ENCODE results near the gene PRKN. TPM values are rescaled to one million over a fixed set of nuclear protein-coding genes. Genes with fewer than 3 reads are reported as not detected.

PRKN gene
- total and polyA plus RNA-seq, 2 experiments from 2014 or later = 0.10 to 0.84 TPM

DNA sequence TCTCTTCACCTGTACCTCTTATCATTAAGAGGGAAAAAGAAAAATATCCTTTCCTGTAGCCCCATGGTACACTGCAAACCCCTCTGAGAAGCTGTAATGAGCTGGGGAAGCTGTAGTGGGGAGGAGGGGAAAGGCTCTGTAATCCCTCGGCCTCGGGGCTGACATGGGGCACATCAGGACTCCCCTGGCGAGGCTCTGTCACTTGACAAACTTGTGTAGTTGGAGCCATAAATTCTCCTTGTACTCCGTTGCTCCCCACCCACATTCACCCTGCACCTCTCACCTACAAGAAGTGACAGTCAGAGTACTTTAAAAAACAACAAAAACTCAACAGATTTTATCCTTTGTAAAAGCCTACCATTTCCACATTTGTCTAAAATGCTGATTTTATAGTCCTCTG, 978.0 kb downstream of the PRKN start:
- ATAC-seq = no peak; the same call in 2 of the 3 replicates
- no peaks in the 10 kb centered on the region for H3K9me3 Mint-ChIP-seq

More for the DNA sequence above, 978.0 kb downstream of the PRKN start:
- H3K4me1 Mint-ChIP-seq = no peaks in the 10 kb centered on the region; the same call in 2 of the 3 replicates
- H3K36me3 Mint-ChIP-seq (ENCODE audit: low read depth) = no peaks in the 10 kb centered on the region
- H3K27me3 Mint-ChIP-seq (ENCODE audit: insufficient read depth, low read depth, poor library complexity) = no peaks in the 10 kb centered on the region
- H3K4me3 ChIP-seq = no peak overlapping the region
- H3K4me2 ChIP-seq = no peak overlapping the region
- no peaks in the 10 kb centered on the region for H3K4me1 ChIP-seq (ENCODE audit: insufficient read depth)
- H3K36me3 ChIP-seq (ENCODE audit: insufficient read depth) = no peaks in the 10 kb centered on the region
- H3K4me3 Mint-ChIP-seq = no peak overlapping the region
- no peak overlapping the region for H3K27ac Mint-ChIP-seq
- no peak overlapping the region for H2AFZ ChIP-seq
- H3F3A ChIP-seq (replicated peaks; ENCODE audit: low read depth) = no peaks in the 10 kb centered on the region
- H3K9me2 ChIP-seq (ENCODE audit: insufficient read depth) = no peaks in the 10 kb centered on the region
- TF ChIP-seq STAT1 (IDR thresholded peaks at IDR 0.05; ENCODE audit: unreplicated experiment) (no peak), CREB1 (CRISPR knock-in tag; IDR thresholded peaks at IDR 0.05; ENCODE audit: low read depth) (no peak), EZH2phosphoT487 (IDR thresholded peaks at IDR 0.05; ENCODE audit: unreplicated experiment) (no peak), JUNB (IDR thresholded peaks at IDR 0.05; ENCODE audit: unreplicated experiment) (no peak), ZNF114 (CRISPR knock-in tag; IDR thresholded peaks at IDR 0.05) (no peak), EZH2 (IDR thresholded peaks at IDR 0.05; ENCODE audit: low read depth, unreplicated experiment) (no peak)
- TF ChIP-seq, protein P1, sequence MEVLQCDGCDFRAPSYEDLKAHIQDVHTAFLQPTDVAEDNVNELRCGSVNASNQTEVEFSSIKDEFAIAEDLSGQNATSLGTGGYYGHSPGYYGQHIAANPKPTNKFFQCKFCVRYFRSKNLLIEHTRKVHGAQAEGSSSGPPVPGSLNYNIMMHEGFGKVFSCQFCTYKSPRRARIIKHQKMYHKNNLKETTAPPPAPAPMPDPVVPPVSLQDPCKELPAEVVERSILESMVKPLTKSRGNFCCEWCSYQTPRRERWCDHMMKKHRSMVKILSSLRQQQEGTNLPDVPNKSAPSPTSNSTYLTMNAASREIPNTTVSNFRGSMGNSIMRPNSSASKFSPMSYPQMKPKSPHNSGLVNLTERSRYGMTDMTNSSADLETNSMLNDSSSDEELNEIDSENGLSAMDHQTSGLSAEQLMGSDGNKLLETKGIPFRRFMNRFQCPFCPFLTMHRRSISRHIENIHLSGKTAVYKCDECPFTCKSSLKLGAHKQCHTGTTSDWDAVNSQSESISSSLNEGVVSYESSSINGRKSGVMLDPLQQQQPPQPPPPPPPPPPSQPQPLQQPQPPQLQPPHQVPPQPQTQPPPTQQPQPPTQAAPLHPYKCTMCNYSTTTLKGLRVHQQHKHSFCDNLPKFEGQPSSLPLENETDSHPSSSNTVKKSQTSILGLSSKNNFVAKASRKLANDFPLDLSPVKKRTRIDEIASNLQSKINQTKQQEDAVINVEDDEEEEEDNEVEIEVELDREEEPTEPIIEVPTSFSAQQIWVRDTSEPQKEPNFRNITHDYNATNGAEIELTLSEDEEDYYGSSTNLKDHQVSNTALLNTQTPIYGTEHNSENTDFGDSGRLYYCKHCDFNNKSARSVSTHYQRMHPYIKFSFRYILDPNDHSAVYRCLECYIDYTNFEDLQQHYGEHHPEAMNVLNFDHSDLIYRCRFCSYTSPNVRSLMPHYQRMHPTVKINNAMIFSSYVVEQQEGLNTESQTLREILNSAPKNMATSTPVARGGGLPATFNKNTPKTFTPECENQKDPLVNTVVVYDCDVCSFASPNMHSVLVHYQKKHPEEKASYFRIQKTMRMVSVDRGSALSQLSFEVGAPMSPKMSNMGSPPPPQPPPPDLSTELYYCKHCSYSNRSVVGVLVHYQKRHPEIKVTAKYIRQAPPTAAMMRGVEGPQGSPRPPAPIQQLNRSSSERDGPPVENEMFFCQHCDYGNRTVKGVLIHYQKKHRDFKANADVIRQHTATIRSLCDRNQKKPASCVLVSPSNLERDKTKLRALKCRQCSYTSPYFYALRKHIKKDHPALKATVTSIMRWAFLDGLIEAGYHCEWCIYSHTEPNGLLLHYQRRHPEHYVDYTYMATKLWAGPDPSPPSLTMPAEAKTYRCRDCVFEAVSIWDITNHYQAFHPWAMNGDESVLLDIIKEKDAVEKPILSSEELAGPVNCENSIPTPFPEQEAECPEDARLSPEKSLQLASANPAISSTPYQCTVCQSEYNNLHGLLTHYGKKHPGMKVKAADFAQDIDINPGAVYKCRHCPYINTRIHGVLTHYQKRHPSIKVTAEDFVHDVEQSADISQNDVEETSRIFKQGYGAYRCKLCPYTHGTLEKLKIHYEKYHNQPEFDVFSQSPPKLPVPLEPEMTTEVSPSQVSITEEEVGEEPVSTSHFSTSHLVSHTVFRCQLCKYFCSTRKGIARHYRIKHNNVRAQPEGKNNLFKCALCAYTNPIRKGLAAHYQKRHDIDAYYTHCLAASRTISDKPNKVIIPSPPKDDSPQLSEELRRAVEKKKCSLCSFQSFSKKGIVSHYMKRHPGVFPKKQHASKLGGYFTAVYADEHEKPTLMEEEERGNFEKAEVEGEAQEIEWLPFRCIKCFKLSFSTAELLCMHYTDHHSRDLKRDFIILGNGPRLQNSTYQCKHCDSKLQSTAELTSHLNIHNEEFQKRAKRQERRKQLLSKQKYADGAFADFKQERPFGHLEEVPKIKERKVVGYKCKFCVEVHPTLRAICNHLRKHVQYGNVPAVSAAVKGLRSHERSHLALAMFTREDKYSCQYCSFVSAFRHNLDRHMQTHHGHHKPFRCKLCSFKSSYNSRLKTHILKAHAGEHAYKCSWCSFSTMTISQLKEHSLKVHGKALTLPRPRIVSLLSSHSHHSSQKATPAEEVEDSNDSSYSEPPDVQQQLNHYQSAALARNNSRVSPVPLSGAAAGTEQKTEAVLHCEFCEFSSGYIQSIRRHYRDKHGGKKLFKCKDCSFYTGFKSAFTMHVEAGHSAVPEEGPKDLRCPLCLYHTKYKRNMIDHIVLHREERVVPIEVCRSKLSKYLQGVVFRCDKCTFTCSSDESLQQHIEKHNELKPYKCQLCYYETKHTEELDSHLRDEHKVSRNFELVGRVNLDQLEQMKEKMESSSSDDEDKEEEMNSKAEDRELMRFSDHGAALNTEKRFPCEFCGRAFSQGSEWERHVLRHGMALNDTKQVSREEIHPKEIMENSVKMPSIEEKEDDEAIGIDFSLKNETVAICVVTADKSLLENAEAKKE (CRISPR knock-in tag; IDR thresholded peaks at IDR 0.05) = no peak
- TF ChIP-seq, protein P2, sequence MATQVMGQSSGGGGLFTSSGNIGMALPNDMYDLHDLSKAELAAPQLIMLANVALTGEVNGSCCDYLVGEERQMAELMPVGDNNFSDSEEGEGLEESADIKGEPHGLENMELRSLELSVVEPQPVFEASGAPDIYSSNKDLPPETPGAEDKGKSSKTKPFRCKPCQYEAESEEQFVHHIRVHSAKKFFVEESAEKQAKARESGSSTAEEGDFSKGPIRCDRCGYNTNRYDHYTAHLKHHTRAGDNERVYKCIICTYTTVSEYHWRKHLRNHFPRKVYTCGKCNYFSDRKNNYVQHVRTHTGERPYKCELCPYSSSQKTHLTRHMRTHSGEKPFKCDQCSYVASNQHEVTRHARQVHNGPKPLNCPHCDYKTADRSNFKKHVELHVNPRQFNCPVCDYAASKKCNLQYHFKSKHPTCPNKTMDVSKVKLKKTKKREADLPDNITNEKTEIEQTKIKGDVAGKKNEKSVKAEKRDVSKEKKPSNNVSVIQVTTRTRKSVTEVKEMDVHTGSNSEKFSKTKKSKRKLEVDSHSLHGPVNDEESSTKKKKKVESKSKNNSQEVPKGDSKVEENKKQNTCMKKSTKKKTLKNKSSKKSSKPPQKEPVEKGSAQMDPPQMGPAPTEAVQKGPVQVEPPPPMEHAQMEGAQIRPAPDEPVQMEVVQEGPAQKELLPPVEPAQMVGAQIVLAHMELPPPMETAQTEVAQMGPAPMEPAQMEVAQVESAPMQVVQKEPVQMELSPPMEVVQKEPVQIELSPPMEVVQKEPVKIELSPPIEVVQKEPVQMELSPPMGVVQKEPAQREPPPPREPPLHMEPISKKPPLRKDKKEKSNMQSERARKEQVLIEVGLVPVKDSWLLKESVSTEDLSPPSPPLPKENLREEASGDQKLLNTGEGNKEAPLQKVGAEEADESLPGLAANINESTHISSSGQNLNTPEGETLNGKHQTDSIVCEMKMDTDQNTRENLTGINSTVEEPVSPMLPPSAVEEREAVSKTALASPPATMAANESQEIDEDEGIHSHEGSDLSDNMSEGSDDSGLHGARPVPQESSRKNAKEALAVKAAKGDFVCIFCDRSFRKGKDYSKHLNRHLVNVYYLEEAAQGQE (IDR thresholded peaks at IDR 0.05; ENCODE audit: unreplicated experiment) = no peak
- TF ChIP-seq, protein P3, sequence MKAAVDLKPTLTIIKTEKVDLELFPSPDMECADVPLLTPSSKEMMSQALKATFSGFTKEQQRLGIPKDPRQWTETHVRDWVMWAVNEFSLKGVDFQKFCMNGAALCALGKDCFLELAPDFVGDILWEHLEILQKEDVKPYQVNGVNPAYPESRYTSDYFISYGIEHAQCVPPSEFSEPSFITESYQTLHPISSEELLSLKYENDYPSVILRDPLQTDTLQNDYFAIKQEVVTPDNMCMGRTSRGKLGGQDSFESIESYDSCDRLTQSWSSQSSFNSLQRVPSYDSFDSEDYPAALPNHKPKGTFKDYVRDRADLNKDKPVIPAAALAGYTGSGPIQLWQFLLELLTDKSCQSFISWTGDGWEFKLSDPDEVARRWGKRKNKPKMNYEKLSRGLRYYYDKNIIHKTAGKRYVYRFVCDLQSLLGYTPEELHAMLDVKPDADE (IDR thresholded peaks at IDR 0.05) = no peak
- no peak for DNase-seq (ENCODE audit: low spot score)
- no peaks in the 10 kb centered on the region for H3K27me3 ChIP-seq (ENCODE audit: insufficient read depth)
- H3K79me2 ChIP-seq (replicated peaks; ENCODE audit: insufficient read depth) = no peaks in the 10 kb centered on the region
- H4K20me1 ChIP-seq (replicated peaks; ENCODE audit: insufficient read depth) = no peaks in the 10 kb centered on the region
- no peak overlapping the region for H3K27ac ChIP-seq (ENCODE audit: low read depth)

Data from GM23338 (cell line).